Astrocyte of the cerebellum (primary cell): Measurements from ENCODE around the gene GPR137B.
A peak's percentile ranks its signal among the peaks of the same experiment; 100 is the strongest.
"Not testable (repeated sequence)": the region's sequence is repeated elsewhere in the genome, so short reads cannot be mapped to it uniquely, and the experiment has no call there.

Experiments used
- DNase-seq: peaks from one replicate; pipeline ENCODE4 v3.0.0-alpha.2; 2011; ENCODE audit warnings: low read depth
- H3K4me3 ChIP-seq: 2 replicates; pipeline ENCODE4 v1.5.1; 2011; ENCODE audit warnings: mild to moderate bottlenecking, low read depth, low read length, moderate library complexity
- in situ Hi-C: cut with HindIII; loops from 2 replicates; pipeline ENCODE4 v1.10.0; 2017; ENCODE audit warnings: low sequenced_read_pairs
- TF ChIP-seq, protein P1 (sequence below): IDR thresholded peaks from 2 replicates; pipeline ENCODE4 v1.5.1; 2012; ENCODE audit warnings: low read length, low read depth, moderate library complexity, mild to moderate bottlenecking; ENCODE audit errors: missing control alignments

The GPR137B gene, protein sequence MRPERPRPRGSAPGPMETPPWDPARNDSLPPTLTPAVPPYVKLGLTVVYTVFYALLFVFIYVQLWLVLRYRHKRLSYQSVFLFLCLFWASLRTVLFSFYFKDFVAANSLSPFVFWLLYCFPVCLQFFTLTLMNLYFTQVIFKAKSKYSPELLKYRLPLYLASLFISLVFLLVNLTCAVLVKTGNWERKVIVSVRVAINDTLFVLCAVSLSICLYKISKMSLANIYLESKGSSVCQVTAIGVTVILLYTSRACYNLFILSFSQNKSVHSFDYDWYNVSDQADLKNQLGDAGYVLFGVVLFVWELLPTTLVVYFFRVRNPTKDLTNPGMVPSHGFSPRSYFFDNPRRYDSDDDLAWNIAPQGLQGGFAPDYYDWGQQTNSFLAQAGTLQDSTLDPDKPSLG

DNA sequence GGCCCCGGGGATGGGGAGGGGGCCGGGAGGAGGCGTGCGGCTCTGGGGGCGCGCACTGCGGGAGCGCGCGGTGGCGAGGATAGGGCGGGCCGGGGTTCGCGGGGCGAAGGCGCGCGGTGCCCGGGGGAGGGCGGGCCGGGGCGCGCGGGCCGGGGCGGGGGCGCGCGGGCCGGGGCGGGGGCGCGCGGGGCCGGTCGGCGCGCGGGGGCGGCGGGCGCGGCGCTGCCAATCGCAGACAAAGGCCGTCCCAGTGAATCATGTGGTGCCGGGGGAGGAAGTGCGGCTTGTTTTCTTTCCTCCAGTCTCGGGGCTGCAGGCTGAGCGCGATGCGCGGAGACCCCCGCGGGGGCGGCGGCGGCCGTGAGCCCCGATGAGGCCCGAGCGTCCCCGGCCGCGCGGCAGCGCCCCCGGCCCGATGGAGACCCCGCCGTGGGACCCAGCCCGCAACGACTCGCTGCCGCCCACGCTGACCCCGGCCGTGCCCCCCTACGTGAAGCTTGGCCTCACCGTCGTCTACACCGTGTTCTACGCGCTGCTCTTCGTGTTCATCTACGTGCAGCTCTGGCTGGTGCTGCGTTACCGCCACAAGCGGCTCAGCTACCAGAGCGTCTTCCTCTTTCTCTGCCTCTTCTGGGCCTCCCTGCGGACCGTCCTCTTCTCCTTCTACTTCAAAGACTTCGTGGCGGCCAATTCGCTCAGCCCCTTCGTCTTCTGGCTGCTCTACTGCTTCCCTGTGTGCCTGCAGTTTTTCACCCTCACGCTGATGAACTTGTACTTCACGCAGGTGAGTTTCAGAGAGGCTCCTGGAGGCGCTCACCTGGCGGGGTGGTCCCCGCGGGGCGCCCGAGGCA is at the start of gene GPR137B:
TSS of gene GPR137B (plus strand) at position 287 of the 851 bp plus-strand sequence. CDS start at position 371, 84 bp downstream.
- DNase-seq, result no peak
- peak within 1 kb of the TSS; percentile 76 for H3K4me3 ChIP-seq
- in situ Hi-C loops, result no loop called here
- TF ChIP-seq, protein P1, sequence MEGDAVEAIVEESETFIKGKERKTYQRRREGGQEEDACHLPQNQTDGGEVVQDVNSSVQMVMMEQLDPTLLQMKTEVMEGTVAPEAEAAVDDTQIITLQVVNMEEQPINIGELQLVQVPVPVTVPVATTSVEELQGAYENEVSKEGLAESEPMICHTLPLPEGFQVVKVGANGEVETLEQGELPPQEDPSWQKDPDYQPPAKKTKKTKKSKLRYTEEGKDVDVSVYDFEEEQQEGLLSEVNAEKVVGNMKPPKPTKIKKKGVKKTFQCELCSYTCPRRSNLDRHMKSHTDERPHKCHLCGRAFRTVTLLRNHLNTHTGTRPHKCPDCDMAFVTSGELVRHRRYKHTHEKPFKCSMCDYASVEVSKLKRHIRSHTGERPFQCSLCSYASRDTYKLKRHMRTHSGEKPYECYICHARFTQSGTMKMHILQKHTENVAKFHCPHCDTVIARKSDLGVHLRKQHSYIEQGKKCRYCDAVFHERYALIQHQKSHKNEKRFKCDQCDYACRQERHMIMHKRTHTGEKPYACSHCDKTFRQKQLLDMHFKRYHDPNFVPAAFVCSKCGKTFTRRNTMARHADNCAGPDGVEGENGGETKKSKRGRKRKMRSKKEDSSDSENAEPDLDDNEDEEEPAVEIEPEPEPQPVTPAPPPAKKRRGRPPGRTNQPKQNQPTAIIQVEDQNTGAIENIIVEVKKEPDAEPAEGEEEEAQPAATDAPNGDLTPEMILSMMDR, result no peak

DNA sequence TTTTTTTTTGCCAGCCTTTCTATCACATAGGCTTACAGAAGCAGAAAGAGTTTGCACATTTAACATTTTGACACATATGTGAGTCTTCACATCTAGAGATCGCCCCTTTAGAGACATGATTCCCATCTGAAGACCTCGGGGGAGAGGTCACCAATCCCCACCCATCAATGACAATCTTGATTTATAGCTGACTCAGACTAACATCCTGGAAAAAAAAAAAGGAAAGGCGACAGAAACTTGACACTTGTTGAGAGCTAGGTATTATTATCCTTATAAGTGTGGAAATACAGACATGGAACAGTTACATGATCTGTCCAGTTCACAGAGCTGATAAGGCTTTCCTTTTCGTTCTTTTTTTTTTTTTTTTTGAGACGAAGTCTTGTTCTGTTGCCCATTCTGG is 49.4 kb upstream of the GPR137B start:
- TF ChIP-seq, protein P1, result no peak
- no peak overlapping the region for H3K4me3 ChIP-seq
- DNase-seq, result no peak
- in situ Hi-C loops, result no loop called here

DNA sequence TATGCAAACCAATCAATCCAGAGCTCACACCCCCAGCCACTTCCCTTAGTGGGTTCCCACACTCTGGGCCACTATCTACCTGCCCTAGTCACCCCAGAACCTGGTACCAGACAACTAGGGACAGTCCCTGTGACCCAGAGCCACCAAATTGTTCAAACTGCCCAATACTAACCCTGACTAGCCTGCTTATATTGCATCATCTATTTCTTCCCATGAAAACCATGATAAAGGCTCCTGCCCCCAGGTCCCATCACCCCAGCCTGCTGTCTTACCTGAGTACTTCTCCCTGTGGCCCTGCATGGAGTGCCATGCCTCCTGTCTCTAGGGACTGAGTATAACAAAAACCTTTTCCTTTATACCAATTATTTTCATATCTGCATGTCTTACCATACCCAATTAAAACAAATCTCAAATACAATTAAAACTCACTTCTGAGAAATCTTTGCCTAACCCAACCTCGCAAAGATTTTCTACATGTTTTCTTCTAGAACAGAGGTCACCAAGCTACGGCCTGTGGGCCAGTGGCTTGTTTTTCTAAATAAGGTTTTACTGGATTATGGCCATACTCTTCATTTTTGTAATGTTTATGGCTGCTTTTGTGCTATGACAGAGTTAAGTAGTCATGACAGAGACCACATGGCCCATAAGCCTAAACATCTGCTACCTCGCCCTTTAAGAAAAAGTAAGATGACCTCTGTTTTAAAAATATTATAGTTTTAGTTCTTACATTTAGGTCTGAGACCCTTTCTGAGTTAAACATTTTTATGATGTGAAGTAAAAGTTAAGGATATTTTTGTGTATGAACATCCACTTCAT is 46.4 kb upstream of the GPR137B start:
- TF ChIP-seq, protein P1, result no peak
- DNase-seq, result no peak
- H3K4me3 ChIP-seq, result no peak overlapping the region
- in situ Hi-C loops, result no loop called here

DNA sequence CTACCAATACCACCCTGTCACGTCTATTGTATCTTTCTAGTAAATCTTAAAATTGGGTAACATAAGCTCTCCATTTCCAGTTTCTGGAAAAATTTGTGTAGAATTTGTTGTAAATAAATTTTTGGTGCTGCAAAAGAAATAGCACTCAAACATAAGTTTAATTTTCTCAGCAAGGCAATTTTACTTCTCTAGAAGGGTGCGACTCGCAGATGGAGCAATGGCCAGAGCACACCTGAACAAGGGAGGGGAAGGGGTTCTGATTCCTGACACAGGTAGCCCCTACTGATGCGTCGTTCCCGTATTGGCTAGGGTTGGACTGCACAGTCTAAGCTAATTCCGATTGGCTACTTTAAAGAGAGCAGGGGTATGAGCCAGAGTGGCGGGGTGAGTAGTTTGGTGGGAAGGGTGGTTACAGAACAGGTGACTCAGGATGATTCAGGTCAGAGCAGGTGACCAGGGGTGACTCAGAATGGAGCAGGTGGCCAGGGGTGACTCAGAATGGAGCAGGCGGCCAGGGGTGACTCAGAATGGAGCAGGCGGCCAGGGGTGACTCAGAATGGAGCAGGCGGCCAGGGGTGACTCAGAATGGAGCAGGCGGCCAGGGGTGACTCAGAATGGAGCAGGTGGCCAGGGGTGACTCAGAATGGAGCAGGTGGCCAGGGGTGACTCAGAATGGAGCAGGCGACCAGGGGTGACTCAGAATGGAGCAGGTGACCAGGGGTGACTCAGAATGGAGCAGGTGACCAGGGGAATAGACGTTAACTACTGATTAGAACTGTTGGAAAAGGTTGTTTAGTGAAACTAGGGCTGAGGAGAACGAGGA is 45.5 kb upstream of the GPR137B start:
- H3K4me3 ChIP-seq, in situ Hi-C loops: not testable (repeated sequence)
- peak; percentile 84 for DNase-seq

DNA sequence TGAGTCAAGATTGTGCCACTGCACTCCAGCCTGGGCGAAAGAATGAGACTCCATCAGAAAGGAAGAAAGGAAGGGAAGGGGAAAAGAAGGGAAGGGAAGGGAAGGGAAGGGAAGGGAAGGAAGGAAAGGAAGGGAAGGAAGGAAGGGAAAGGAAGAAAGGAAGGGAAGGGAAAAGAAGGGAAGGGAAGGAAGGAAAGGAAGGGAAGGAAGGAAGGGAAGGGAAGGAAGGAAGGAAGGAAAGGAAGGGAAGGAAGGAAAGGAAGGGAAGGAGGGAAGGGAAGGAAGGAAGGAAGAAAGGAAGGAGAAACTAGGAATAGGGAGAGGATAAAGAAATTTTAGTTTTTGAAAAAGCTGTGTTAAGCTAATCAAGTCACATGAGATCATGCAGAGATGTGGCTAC is 44.1 kb upstream of the GPR137B start:
- no peak overlapping the region for H3K4me3 ChIP-seq
- DNase-seq, result no peak
- in situ Hi-C loops, result no loop called here
- TF ChIP-seq, protein P1, result no peak

DNA sequence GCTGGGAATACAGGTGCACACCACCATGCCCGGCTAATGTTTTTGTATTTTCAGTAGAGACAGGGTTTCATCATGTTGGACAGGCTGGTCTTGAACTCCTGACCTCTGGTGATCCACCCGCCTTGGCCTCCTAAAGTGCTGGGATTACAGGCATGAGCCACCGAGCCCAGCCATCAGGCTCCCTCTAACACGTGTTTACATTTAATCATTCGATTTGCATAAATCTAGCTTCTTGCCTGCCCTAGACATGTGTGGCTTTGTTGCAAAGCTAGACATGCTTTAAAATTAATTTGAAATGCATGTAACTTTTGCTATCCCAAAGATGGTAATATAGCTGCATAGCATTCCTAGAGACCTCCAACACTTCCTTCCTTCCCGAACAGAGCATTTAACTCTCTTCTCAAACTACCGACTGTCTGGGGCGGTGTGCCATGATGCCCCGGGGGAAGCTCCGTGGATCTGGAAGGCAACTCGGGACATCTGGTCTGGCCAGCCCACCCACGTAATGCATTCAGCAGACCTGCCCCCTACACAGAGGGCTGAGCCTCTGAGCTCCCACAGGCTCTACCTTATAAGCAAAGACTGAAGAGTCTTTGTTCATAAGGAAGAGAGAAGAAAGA is 42.9 kb upstream of the GPR137B start:
- TF ChIP-seq, protein P1, result no peak
- DNase-seq, result no peak
- H3K4me3 ChIP-seq, result no peak overlapping the region
- in situ Hi-C loops, result no loop called here
